ENCODE data around the gene SENP7. TPM values are rescaled to one million over a fixed set of nuclear protein-coding genes. Genes with fewer than 3 reads are reported as not detected.

SENP7 gene
- total RNA-seq, 1 donor, result 11.2 TPM

GRCh38 chr3:101391413-101391950 is 121.5 kb downstream of the SENP7 start:
- H3K4me2 ChIP-seq (ENCODE audit: insufficient read depth, low read length), result no peak overlapping the region
- no peak overlapping the region for H2AFZ ChIP-seq (ENCODE audit: low read length)
- no peak for DNase-seq (ENCODE audit: insufficient read length, low spot score, missing footprints)
- TF ChIP-seq, protein P1, sequence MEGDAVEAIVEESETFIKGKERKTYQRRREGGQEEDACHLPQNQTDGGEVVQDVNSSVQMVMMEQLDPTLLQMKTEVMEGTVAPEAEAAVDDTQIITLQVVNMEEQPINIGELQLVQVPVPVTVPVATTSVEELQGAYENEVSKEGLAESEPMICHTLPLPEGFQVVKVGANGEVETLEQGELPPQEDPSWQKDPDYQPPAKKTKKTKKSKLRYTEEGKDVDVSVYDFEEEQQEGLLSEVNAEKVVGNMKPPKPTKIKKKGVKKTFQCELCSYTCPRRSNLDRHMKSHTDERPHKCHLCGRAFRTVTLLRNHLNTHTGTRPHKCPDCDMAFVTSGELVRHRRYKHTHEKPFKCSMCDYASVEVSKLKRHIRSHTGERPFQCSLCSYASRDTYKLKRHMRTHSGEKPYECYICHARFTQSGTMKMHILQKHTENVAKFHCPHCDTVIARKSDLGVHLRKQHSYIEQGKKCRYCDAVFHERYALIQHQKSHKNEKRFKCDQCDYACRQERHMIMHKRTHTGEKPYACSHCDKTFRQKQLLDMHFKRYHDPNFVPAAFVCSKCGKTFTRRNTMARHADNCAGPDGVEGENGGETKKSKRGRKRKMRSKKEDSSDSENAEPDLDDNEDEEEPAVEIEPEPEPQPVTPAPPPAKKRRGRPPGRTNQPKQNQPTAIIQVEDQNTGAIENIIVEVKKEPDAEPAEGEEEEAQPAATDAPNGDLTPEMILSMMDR (IDR thresholded peaks at IDR 0.05; ENCODE audit: extremely low read depth, low read depth, low read length), result no peak
- H3K4me1 ChIP-seq (ENCODE audit: insufficient read depth, low read length), result no peaks in the 10 kb centered on the region
- no peak overlapping the region for H3K4me3 ChIP-seq (ENCODE audit: insufficient read depth, low read length)
- no peaks in the 10 kb centered on the region for H3K27me3 ChIP-seq (ENCODE audit: insufficient read depth, low read length)
- no peak overlapping the region for H3K27ac ChIP-seq (ENCODE audit: low read depth, low read length)
- peaks cover 3% of the 10 kb centered on the region for H3K79me2 ChIP-seq (ENCODE audit: insufficient read depth, low read length)
- H3K9me3 ChIP-seq (ENCODE audit: low read depth, low read length), result no peaks in the 10 kb centered on the region
- no peaks in the 10 kb centered on the region for H3K36me3 ChIP-seq (ENCODE audit: insufficient read depth, low read length)
- H4K20me1 ChIP-seq (ENCODE audit: insufficient read depth, low read length), result peaks cover 1% of the 10 kb centered on the region

- no peak overlapping the region for H3K4me2 ChIP-seq (ENCODE audit: insufficient read depth, low read length)
- TF ChIP-seq, protein P1 (IDR thresholded peaks at IDR 0.05; ENCODE audit: extremely low read depth, low read depth, low read length), result no peak
- no peak overlapping the region for H3K4me3 ChIP-seq (ENCODE audit: insufficient read depth, low read length)
- no peak overlapping the region for H3K27ac ChIP-seq (ENCODE audit: low read depth, low read length)
- no peaks in the 10 kb centered on the region for H3K36me3 ChIP-seq (ENCODE audit: insufficient read depth, low read length)
- H4K20me1 ChIP-seq (ENCODE audit: insufficient read depth, low read length), result peaks cover 2% of the 10 kb centered on the region
- no peak for DNase-seq (ENCODE audit: insufficient read length, low spot score, missing footprints)
- H3K79me2 ChIP-seq (ENCODE audit: insufficient read depth, low read length), result peaks cover 3% of the 10 kb centered on the region
- no peaks in the 10 kb centered on the region for H3K27me3 ChIP-seq (ENCODE audit: insufficient read depth, low read length)
- no peaks in the 10 kb centered on the region for H3K9me3 ChIP-seq (ENCODE audit: low read depth, low read length)
- no peaks in the 10 kb centered on the region for H3K4me1 ChIP-seq (ENCODE audit: insufficient read depth, low read length)
- no peak overlapping the region for H2AFZ ChIP-seq (ENCODE audit: low read length)
These were observed 124.3 kb downstream of the SENP7 start for GRCh38 chr3:101388706-101389105.

GRCh38 chr3:101387351-101387750 is 125.7 kb downstream of the SENP7 start:
- H3K9me3 ChIP-seq (ENCODE audit: low read depth, low read length), result no peaks in the 10 kb centered on the region
- no peak overlapping the region for H2AFZ ChIP-seq (ENCODE audit: low read length)
- H3K27ac ChIP-seq (ENCODE audit: low read depth, low read length), result no peak overlapping the region
- no peak overlapping the region for H3K4me2 ChIP-seq (ENCODE audit: insufficient read depth, low read length)
- no peak overlapping the region for H3K4me3 ChIP-seq (ENCODE audit: insufficient read depth, low read length)
- peaks cover 3% of the 10 kb centered on the region for H3K79me2 ChIP-seq (ENCODE audit: insufficient read depth, low read length)
- peaks cover 2% of the 10 kb centered on the region for H4K20me1 ChIP-seq (ENCODE audit: insufficient read depth, low read length)
- TF ChIP-seq, protein P1 (IDR thresholded peaks at IDR 0.05; ENCODE audit: extremely low read depth, low read depth, low read length), result no peak
- H3K36me3 ChIP-seq (ENCODE audit: insufficient read depth, low read length), result no peaks in the 10 kb centered on the region
- no peaks in the 10 kb centered on the region for H3K4me1 ChIP-seq (ENCODE audit: insufficient read depth, low read length)
- no peaks in the 10 kb centered on the region for H3K27me3 ChIP-seq (ENCODE audit: insufficient read depth, low read length)
- no peak for DNase-seq (ENCODE audit: insufficient read length, low spot score, missing footprints)

DNA sequence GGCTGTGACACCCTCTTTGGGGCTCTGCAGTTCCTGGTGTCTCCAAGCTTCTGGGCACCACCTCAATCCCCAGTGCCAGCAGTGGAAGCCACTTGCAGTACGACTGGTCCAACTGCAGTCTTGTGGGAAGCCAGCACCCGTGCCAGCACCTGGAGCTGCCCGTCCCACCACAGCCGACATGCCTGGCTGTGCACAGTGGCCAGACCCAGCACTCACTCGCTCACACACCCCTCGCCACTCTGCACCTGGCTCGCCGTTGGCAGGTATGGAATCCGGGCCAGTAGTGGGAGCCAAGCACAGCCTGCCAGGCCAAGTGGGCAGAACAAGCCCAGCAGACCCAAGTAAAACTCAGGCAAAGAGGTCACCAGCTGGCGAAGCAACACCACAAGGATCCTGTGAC is 128.6 kb downstream of the SENP7 start:
- H3K36me3 ChIP-seq (ENCODE audit: insufficient read depth, low read length), result no peaks in the 10 kb centered on the region
- no peak overlapping the region for H2AFZ ChIP-seq (ENCODE audit: low read length)
- H3K4me3 ChIP-seq (ENCODE audit: insufficient read depth, low read length), result no peak overlapping the region
- H3K9me3 ChIP-seq (ENCODE audit: low read depth, low read length), result no peaks in the 10 kb centered on the region
- H3K79me2 ChIP-seq (ENCODE audit: insufficient read depth, low read length), result peaks cover 3% of the 10 kb centered on the region
- no peaks in the 10 kb centered on the region for H3K4me1 ChIP-seq (ENCODE audit: insufficient read depth, low read length)
- no peaks in the 10 kb centered on the region for H3K27me3 ChIP-seq (ENCODE audit: insufficient read depth, low read length)
- TF ChIP-seq, protein P1 (IDR thresholded peaks at IDR 0.05; ENCODE audit: extremely low read depth, low read depth, low read length), result no peak
- no peak overlapping the region for H3K27ac ChIP-seq (ENCODE audit: low read depth, low read length)
- peaks cover 2% of the 10 kb centered on the region for H4K20me1 ChIP-seq (ENCODE audit: insufficient read depth, low read length)
- H3K4me2 ChIP-seq (ENCODE audit: insufficient read depth, low read length), result no peak overlapping the region
- DNase-seq (ENCODE audit: insufficient read length, low spot score, missing footprints), result no peak

All from osteoblast (primary cell).